ENCODE measurements around the gene OSBPL6.

The OSBPL6 gene

DNA sequence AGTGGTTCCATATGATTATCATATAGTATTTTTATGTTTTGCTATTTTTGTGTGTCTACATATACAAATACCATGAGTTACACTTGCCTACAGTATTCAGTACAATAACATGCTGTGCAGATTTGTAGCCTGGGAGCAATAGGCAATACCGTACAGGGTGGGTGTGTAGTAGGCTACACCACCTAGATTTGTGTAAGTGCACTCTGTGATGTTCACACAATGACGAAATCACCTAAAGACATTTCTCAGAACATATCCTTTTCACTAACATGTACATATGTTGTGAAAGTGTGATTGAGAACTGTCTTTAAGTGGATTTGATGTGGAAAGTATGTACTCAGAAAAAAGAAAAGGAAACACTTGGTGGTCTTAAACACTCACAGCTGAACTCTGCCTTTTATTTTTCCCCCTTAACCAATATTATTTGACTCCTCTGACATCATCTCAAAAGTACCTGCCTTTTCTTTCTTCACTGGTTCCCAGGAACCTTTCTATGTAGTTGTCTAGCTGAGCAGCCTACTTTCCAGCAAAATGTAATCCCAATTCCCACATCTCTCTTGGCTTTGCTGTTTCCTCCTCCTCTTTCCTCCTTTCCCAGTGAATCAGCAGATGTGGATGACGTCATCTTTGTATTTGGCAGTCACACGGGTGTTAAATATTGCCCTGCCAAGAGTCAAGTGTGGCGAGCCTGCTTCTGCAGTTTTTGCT, 47.7 kb downstream of the OSBPL6 start:
- no peak for DNase-seq

DNA sequence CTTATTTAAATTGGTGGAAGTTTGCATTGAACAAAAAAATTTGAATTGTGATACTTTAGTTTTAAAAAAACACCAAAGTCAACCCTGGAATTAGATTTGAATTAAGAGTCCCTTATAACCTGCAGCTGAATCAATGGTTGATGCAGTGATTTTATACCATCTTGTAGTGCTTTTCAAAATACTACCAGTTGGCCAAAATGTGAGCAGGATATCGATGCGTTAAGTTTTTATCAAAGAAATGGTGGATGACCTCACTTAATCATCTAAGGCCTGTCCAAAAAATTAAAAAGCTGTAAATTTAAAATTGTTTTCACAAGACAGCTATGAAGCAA, 48.2 kb downstream of the OSBPL6 start:
- DNase-seq, result no peak

DNA sequence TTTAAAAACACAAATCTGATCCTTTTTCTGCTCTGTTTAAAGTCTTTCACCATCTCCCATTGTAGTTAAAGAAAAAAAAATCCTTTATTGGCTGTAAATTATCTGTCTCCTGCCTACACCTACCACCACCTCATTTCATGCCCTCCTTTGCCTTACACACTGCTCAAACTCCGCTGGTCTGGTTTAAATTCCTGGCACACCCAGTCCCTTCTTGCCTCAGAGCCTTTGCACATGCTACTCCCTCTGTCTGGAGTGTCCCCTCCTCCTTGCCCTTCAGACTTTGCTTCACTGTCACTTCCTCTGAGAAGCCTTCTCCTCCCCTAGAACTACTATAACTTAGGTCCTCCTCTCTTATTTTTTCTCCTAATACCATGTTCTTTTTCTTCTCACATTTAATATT, 49.6 kb downstream of the OSBPL6 start:
- DNase-seq, result no peak

DNA sequence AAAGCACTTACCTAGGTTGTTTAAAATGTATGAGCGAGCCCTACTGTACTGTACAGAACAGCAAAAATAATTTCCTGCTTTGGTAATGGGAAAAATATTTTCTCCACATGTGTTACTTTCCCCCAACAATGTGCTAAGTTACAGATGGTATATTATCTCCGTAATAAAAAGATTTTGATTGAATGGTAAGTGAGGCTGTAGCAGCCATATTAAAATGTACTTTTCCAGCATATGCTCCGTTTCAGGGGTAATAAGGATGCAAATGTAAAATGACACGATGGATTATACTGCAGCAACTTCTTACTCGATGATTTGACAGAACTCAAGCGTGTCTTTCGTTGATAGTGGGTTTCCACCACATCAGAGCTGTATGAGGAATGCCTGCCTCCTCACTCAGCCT, 50.5 kb downstream of the OSBPL6 start:
- no peak for DNase-seq

DNA sequence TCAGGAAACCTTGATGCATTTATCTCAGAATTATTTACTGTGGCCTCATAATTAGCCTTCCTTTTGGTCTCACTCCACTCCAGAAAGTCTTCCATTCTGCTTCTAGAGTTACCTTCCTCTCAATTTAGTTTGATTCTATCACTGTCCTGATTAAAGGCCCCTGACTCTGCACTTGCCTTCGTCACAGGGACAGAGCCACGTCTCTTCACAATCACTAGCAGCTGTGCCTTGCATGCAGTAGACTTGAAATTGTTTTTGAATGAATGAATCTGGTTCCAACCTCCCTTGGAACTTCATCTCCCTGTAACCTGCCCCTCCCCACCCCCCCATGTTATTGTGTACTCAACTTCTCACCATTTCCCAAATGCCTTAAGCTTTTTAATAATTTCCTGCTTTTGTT, 52.4 kb downstream of the OSBPL6 start:
- DNase-seq, result no peak

DNA sequence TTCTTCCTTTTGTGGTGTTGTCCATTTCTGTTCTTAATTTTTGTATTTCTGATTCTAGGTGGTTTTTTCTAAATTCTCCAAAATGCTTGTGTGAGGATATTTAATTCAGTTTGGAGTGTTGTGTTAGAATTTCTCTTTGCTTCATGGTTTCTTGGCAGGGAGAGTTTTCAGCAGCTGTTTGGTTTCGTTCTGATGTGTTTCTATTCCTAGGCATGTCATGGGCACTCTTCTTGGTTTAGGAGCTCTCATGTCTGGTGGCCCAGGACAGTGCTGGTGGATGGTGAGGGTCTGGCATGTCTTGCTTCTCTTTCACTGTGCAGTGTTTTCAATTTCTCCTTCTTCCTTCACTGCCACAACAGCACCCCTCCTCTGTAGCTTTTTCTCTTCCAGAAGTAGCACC, 52.9 kb downstream of the OSBPL6 start:
- no peak for DNase-seq

DNA sequence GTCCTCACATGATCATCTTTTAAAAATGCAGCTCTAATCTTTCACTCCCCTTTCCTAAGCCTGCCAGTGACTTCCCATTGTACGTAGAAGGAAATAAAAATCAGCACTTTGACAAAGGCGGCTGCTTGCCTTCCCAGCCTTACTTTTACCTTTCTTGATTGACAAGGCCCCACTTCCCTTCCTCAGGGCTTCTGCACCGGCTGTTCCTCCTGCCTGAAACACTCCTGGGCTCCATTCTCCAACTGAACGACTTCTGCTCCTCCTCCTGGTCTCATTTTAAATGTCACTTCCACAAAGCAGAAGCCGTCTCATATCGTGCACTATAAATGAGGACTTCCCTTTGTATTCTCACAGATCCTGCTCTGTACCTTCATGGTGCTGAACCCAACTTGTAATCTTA, 56.1 kb downstream of the OSBPL6 start:
- DNase-seq, result no peak

DNA sequence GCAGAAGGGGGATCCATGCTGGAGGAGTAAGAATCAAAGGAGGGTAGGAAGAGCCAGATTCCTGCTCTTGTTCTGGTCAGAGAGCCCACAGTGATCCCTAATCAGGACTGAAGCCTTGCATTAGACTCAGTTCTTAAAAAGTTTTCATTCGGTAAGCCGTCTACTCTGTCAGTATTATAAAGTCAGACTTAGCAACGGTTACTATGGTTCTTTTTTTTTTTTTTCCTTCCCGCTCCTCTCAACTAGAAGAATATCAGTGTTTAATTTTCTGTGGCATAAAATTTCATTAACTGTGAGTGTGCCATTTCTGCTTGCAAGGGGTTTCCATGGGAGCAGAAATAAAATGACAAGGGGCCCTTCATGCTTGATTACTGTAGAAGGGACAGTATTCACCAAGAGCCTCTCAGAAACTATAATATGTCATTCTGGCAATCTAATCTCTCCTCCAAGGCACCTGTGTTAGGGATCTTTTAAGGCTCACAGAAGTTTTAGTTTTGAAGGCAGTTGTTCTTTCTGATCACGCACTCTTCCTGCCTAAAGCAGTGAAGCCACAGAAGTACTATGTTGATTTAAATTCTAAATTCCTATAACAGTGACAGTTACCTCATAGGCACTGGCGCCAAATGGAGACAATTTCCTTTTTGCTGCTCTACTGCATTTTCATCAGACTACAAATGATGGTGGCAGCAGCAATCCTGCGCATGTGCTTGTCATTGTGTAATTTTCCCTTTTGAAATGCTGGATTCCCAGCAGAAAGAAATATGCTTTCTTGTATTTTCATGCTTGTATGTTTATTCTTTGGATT, 57.0 kb downstream of the OSBPL6 start:
- no peak for DNase-seq

DNA sequence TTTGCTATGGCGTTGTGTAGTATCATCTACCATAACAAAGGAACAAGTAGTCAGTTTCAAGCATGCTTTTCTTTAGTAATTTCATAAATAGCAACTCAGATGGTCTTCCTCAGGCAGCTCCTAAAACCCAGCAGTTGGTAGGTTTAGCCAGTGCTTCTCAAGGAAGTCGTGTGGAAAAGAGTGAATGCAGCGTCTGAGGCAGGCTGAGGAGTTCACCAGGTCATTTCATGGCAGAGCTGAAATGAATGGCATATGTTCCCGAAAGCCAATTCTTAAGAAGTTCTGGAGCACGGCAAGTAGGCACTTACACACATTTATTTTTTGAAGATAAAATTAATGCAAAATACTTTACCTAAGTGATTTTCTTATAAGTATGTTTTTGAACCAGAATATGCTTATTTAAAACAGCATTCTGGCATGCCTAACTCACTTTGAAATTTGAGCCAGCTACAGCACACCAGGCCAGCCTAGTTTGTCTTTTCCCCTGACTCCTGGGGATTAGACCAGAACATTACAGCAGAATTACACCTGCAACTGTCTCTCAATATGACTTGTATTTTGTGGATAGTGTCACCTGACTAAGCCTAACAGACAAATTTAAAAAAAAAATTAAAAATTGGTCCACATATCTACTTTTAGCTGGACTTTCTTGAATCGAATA, 62.2 kb downstream of the OSBPL6 start:
- DNase-seq, result no peak

DNA sequence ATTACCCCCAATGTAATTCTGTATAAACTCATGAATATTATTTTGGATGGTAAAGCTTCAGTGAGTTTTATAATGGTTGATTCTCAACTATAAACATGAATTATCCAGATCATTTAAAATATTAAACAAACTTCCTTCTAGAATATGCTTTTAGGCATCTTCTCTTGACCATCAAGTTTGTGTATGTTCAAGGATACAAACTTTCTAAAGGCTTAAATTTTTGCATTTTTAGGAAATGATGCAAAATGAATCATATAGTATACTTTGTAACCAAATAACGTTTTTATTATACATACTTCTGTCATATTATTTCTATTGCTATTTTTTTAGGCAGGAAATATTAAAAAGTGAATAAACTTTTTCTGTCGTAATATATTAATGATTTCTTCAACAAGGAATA, 62.8 kb downstream of the OSBPL6 start:
- DNase-seq, result no peak

DNA sequence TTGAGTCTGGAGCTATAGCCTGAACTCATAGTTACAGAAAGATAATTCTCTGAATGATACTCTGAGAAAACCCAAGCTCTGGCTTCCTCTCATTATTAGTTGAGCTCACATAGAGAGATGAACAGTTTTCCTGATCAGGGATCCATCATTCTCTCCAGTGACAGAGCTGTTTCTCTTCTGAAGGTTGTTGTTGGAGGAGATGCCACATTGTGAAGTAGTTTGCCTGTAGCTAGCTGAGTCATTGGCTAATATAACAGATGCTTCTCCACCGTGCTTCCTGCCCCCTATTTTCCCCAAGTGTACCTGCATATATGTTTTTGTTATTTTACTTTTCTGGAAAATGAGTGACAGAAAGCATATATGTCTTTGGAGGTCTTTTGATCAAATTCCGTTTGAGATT, 64.6 kb downstream of the OSBPL6 start:
- no peak for DNase-seq

DNA sequence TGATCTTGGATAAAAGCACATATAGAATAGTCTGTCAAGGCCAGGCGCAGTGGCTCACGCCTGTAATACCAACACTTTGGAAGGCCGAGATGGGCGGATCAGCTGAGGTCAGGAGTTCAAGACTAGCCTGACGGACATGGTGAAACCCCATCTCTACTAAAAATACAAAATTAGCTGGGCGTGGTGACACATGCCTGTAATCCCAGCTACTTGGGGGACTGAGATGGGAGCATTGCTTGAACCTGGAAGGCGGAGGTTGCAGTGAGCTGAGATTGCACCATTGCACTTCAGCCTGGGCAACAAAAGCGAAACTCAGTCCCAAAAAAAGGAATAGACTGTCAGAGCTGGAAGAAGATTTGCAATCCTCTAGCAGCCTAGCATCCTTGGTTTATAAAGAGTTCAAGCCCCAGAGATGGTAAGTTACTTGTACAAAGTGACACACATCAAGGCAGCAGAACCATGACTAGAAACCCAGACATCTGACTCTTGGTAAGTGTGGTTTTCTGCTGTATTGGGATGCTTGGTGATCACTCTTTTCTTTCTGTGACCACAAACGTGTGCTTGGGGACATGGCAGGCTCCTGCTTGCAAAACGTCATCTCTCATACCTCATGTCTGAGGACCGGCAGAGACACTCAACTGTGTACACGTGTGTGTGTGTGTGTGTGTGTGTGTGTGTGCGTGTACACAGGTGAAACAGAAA, 69.0 kb downstream of the OSBPL6 start:
- no peak for DNase-seq

DNA sequence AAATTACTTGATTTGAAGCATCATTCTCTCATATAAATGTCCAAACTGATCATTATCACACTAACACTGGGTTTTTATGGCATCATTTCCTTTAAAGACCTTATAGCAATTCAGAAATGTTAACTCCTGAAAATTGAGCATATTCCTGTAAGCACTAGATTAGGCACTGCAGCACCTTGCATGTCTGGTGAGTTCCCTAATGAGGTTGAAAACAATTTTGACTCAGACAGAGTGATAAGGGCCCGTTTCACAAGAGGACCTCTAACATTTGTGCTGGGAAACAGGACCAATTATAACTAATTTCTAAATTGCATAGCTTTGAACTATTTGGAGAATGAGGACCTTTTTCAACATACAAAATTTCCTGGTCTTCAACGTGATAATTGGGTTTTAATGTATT, 69.9 kb downstream of the OSBPL6 start:
- no peak for DNase-seq

DNA sequence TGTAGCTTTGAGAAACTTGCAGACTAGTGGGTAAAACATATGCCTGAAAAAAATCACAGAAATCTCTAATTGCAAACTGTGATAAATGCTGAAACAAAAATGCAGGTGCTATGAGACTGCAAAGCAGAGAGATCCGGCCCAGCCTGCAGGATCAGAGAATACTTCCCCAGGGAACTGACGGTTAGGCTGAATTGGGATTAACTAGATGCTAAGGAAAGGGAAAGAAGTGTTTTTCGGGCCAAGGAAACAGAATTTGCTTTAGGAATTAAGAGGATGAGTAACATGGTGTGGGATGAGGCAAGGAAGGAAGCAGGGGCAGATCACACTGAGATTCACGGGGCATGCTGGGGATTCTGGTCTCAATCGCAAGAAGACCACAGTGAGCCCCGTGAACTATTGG, 71.5 kb downstream of the OSBPL6 start:
- DNase-seq, result no peak

DNA sequence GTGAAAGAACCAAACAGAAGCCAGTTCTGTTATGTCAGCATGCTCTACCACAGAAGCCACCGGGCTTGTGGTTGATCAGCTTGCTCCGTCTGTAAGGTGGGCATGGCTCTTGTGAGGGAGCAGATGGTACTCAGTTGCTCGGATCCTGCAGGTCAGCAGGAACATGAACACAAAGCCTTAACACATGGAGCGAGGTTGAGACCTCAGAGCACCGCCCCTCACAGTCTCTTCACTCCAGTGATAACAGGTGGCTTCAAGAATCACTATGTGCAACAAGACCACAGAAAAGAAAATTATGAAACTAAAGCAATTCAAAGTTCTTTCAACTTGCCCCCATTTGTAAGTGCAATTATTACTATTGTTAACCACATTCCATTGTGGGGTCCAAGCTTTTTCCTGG, 72.1 kb downstream of the OSBPL6 start:
- no peak for DNase-seq

DNA sequence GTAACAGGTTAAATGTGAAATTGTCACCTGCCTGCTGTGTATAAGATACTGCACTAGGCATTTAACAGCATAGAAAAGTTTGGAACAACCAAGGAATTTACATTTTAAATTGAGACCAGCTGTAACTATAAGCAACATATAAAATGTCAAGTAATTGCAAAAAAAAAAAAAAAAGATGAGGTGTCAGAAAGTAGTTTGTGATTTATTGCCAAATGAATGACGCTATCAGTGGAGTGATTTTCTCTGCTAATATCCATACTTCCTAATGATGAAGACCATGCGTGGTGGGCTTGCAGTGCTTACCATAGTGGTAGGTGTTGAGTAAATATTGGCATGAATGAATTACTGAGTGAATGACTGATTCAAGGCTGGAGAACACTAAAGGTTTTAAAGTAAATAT, 73.3 kb downstream of the OSBPL6 start:
- DNase-seq, result no peak

DNA sequence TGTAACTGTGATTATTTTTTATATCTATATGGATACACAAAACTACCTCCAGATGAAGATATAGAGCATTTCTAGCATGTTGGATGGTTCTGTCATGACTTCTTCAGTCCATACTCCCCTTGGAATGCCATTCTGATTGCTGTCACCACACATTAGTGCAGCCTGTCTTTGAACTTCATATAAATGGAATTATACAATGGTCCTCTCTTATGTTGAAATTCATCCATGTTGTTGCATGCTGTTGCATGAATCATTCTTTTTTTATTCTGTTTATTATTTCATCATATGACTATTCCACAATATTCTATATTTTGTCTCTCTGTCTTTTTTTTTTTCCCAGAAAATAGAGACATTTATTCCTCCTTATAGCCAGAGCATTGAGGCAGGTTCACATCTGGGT, 74.1 kb downstream of the OSBPL6 start:
- no peak for DNase-seq

DNA sequence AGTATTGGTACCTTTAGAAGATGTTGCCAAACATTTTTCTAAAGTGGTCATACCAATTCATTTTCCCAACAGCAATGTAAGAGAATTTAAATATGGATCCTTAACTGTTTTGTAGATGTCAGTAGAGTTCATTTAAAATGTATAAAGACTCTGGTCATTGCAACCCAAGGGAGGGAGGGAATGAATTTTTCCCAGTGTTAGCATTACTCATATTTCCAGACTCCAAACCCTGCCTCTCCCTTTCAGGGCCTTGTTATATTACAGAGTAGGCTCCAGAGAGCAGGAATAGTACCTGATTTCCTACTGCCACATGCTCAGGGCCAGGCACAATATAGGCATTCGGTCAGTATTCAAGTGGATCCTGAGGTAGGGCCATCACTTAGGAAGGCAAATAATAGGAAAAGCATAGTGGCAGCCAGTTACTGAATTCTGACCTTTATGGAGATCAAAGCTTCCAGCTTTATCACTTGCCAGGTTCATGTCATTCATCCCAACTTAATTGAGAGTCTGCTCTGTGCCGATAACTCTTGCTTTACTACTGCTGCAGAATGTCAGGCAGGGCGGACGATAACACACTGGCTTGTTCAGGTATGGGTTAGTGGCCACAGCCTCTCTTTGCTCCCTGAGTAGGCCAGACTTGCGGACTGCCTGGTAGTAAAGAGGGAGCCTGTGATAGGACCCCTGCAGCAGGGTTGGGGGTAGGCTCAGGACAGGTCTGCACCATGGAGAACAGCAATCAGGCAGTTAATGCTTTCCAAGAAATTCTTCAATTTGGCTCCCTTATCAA, 75.3 kb downstream of the OSBPL6 start:
- DNase-seq, result no peak

DNA sequence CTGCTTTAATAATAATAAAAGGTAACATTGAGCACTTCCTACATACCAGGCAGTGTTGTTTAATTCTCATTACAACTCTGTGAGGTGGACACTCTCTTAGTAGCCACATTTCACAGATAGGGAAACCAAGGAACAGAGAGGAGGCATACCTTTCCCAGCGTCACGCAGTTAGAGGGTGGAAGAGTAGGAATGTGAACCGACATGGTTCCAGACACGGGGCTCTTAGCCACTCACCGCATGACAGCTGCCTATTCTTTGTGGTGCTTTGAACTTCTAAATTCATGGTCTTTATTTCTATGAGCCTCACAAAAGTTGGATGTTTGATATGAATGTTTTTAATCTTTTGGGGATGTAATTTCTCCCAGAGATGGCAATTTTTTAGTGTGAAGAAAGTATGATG, 76.0 kb downstream of the OSBPL6 start:
- DNase-seq, result no peak

DNA sequence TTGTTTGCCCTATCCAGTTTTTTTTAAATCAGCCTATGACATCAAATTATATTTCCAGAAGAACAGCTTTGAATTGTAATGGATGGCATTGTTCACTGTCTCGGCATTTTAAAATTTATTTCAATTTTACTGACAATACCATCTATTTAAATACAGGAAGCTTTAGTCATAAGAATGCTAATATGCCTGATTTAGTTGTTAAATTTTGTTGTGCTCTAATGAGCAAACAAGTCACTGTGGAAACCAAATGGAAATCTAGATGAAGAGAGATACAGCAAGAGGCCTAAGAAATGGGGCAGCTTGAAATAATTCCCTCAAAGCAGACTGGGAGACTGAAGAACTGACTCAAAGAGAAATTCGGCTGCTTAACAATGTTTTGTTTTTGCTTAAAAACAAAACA, 76.8 kb downstream of the OSBPL6 start:
- no peak for DNase-seq

DNA sequence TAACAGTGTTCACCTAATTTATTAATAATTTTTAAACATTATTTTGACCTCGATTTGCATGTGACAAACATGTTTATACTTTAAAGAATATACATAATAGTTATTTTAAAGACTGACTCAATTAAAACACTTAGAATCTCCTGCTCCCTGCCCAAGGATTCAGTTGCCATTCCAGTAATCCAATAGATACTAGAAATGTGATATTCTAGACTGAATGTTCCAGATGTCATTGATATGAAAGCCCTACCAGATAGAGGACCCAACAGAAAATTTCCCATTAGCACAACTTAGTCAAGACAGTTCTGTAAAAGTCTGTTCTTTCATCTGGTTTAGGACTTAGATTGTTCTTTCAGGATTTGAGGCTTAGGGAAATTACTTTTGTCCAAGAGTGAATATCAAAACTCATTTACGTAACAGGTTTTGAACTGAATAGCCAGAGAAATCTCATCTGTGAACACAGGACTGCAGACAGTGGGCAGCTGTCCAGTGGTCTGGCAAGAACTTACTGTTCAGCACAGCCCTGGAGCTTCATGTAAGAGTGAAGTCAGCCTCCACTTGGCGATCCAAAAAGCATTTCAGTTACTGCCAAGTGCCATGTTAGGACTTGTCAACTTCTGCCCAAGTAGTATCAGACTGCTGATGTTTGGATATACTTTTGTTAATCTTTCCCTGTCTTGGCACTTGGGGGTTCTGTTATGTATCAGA, 77.5 kb downstream of the OSBPL6 start:
- no peak for DNase-seq

DNA sequence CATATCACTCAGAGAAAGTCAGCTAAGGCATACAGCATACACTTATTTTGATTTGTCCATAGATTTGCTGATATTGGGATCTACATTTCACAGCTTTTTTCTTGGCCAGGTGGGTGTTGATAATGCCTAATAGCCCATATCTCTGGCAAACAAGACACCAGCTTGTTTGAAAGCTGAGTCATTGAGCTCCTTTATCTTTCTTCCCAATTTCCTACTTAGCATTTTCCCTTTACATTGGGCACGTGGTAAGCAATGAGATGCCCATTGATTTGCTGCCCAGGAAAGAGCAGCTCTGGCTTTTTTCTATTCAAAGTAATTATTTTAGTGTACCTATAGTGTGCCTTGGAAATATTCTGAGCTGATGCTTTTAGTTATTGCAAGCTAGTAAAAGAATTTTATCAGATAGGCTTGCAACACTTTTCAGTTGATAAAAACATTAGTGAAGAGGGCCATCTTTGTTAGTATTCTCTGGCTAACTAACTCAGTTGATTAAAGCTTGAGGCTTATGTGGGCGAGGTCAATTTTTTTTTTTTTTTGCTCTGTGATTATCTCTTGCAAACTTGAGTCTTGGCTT, 79.6 kb downstream of the OSBPL6 start:
- DNase-seq, result no peak
